Progenitor cell of endocrine pancreas (in vitro differentiated cells): ENCODE results near the gene CELF3. TPM values are rescaled to one million over a fixed set of nuclear protein-coding genes. Genes with fewer than 3 reads are reported as not detected.

Experiments used
- DNase-seq: peaks from one replicate; pipeline ENCODE4 v3.0.0; 2021; ENCODE audit warnings: low spot score; ENCODE audit not compliant: unreplicated experiment
- H3K27ac Mint-ChIP-seq: 2 replicates; pipeline ENCODE4 v1.8.0; 2021; ENCODE audit warnings: mild to moderate bottlenecking, moderate library complexity, mixed read lengths
- H3K27me3 Mint-ChIP-seq: 2 replicates; pipeline ENCODE4 v1.8.0; 2021; ENCODE audit warnings: mixed read lengths
- H3K36me3 Mint-ChIP-seq: 2 replicates; pipeline ENCODE4 v1.8.0; 2022; ENCODE audit warnings: mixed read lengths; ENCODE audit not compliant: insufficient read depth
- H3K4me1 Mint-ChIP-seq: 2 replicates; pipeline ENCODE4 v1.8.0; 2021; ENCODE audit warnings: low read depth, mixed read lengths
- H3K4me3 Mint-ChIP-seq: 2 replicates; pipeline ENCODE4 v1.8.0; 2021; ENCODE audit warnings: low read depth, mild to moderate bottlenecking, moderate library complexity, mixed read lengths
- H3K9me3 Mint-ChIP-seq: 2 replicates; pipeline ENCODE4 v1.8.0; 2021; ENCODE audit warnings: low read depth, mixed read lengths
- total RNA-seq: library from RNA; stranded (reverse); gene quantifications from 2 replicates; pipeline ENCODE4 v1.2.1, GENCODE V29; 2021
- TF ChIP-seq, protein P1 (sequence below): fragments of 200-600 bp; sonication (generic); IDR thresholded peaks from one replicate; pipeline ENCODE4 v1.5.0; 2021; ENCODE audit warnings: antibody characterized with exemption, mild to moderate bottlenecking; ENCODE audit not compliant: unreplicated experiment

Gene CELF3
- total RNA-seq, 1 donor from 2014 or later, result 22.6 TPM

DNA sequence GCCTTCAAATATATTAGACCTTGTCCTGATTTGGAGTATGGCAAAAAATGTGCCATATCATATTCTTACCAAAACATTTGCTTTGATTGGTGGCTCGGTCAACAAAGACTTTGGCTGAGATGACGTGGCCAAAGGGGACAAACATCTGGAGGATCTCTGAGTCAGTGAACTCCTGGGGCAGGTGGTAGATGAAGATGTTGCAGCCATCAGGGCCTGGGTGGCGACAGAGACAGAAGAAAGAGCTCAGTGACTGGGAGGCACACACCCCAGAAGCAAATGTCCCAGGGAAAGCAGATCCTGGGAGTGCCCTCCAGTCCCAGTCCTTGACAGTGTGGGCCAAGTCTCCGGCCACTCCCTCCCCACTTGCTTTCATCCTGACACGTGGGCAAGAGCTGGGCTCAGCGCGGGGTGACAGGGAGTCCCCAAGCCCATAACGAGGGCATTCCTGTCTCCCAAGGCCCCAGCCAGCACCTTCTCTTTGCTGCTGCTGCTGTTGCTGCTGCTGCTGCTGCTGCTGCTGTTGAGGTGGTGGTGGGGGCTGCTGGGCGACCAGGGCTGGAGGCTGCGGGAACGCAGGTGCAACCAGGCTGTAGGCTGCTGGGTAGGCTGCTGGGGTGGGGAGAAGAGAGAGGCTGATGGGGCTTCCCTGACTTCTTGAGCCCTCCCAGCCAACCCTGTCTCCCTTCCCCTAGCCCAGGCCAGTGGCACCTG is 10.7 kb downstream of the CELF3 start:
- TF ChIP-seq, protein P1, sequence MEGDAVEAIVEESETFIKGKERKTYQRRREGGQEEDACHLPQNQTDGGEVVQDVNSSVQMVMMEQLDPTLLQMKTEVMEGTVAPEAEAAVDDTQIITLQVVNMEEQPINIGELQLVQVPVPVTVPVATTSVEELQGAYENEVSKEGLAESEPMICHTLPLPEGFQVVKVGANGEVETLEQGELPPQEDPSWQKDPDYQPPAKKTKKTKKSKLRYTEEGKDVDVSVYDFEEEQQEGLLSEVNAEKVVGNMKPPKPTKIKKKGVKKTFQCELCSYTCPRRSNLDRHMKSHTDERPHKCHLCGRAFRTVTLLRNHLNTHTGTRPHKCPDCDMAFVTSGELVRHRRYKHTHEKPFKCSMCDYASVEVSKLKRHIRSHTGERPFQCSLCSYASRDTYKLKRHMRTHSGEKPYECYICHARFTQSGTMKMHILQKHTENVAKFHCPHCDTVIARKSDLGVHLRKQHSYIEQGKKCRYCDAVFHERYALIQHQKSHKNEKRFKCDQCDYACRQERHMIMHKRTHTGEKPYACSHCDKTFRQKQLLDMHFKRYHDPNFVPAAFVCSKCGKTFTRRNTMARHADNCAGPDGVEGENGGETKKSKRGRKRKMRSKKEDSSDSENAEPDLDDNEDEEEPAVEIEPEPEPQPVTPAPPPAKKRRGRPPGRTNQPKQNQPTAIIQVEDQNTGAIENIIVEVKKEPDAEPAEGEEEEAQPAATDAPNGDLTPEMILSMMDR, result no peak
- no peak for DNase-seq
- no peaks in the 10 kb centered on the region for H3K27me3 Mint-ChIP-seq
- peaks cover 27% of the 10 kb centered on the region for H3K4me1 Mint-ChIP-seq
- peaks cover 11% of the 10 kb centered on the region for H3K36me3 Mint-ChIP-seq
- no peaks in the 10 kb centered on the region for H3K9me3 Mint-ChIP-seq
- H3K4me3 Mint-ChIP-seq, result no peak overlapping the region
- no peak overlapping the region for H3K27ac Mint-ChIP-seq

DNA sequence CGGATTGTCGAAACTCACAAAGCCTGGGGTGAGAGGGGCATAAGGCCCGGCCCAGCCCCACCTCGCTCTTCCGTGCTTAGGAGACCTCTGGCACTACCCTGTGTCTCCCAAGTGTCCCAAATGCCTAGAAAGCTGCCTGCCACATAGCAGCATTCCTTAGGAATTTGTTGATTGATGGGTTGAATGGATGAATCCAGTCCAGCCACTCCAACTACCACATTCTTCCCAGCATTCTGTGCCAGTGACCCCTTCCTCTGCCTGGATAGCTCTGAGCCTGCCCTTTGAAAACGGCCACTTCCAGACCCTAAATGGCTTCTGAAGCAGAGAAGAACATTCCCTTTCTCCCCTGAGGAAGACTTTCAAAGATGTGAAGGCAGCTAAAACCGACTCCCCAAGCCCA is 11.5 kb downstream of the CELF3 start:
- H3K27ac Mint-ChIP-seq, result peak overlapping the region; percentile 40
- H3K4me3 Mint-ChIP-seq, result no peak overlapping the region
- H3K4me1 Mint-ChIP-seq, result peaks cover 33% of the 10 kb centered on the region
- H3K36me3 Mint-ChIP-seq, result peaks cover 13% of the 10 kb centered on the region
- TF ChIP-seq, protein P1, result no peak
- no peak for DNase-seq
- H3K27me3 Mint-ChIP-seq, result no peaks in the 10 kb centered on the region
- H3K9me3 Mint-ChIP-seq, result no peaks in the 10 kb centered on the region

DNA sequence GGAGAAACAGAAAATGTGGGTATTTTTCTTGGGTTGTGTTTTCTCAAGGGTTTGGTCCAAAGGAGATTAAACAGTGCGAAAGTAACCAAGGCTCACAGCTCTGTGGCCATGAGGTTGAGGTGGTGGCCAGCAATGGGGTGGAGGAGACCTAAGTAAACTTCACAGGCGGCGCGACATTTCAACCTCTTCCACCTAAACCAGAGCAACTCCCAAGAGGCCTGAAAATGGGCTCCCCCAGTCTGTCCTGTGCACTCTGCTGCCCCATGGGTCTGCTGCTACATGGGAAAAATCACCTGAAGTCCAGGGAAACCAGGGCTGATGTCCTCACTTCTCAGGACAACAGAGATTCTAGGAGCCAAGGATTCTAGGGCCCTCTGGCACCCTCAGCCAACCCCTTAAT is 12.4 kb downstream of the CELF3 start:
- DNase-seq, result no peak
- Mint-ChIP-seq H3K27me3 (no peaks in the 10 kb centered on the region), H3K36me3 (peaks cover 13% of the 10 kb centered on the region), H3K4me1 (peaks cover 42% of the 10 kb centered on the region), H3K27ac (peak overlapping the region; percentile 1), H3K9me3 (no peaks in the 10 kb centered on the region), H3K4me3 (no peak overlapping the region)
- TF ChIP-seq, protein P1, result no peak

DNA sequence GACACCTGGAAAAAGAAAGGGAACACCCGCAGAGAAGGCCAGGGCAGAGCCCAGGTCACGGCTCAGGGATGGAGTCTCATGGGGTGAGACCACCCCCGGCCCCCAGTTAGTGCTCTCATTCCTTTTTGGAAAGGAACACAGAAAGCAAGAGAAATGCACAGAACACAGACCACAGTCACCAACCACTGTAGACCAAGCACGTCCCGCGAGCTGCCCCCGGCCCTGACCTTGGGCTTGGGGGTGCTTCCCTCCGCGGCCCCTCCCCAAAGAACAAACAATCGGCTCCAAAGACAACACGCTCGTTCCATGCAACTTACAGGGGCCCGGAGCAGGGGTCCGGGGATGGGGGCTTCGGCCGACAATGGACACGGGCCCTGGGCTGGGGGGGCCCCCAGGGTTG is 12.8 kb downstream of the CELF3 start:
- DNase-seq, result no peak
- H3K36me3 Mint-ChIP-seq, result peaks cover 13% of the 10 kb centered on the region
- peaks cover 46% of the 10 kb centered on the region for H3K4me1 Mint-ChIP-seq
- H3K27me3 Mint-ChIP-seq, result no peaks in the 10 kb centered on the region
- H3K27ac Mint-ChIP-seq, result peak overlapping the region; percentile 81
- TF ChIP-seq, protein P1, result no peak
- no peaks in the 10 kb centered on the region for H3K9me3 Mint-ChIP-seq
- peak overlapping the region; percentile 25 for H3K4me3 Mint-ChIP-seq

DNA sequence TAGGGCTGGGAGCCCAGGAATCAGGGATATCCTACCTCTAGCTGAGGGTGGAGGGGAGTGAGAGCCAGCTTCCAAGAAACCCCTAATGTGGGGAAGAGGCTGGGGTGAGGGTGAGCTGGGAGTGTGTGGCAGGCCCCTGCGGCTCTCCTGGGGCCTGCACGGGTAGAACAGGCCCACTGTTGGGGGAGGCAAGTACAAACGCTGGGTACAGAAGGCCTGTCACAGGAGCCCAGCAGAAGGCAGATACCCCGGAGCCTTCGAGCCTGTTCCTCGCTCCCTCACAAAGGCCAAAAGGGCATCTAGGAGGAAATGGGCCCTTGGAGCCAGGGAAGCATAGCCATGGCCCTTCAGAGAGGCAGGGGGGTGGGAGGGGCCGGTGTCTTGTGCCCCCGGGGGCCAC is 13.7 kb downstream of the CELF3 start:
- no peaks in the 10 kb centered on the region for H3K27me3 Mint-ChIP-seq
- peaks cover 54% of the 10 kb centered on the region for H3K4me1 Mint-ChIP-seq
- peak overlapping the region; percentile 9 for H3K4me3 Mint-ChIP-seq
- TF ChIP-seq, protein P1, result no peak
- H3K36me3 Mint-ChIP-seq, result peaks cover 13% of the 10 kb centered on the region
- H3K27ac Mint-ChIP-seq, result peak overlapping the region; percentile 83
- no peaks in the 10 kb centered on the region for H3K9me3 Mint-ChIP-seq
- DNase-seq, result no peak
